Skeletal muscle tissue (tissue), 4 donors: ENCODE measurements around the gene UBE2E1. TPM values are rescaled to one million over a fixed set of nuclear protein-coding genes. Genes with fewer than 3 reads are reported as not detected.
A peak's percentile ranks its signal among the peaks of the same experiment; 100 is the strongest.
"Not testable (repeated sequence)": the region's sequence is repeated elsewhere in the genome, so short reads cannot be mapped to it uniquely, and the experiment has no call there.

ENCODE experiments used
- H3K27ac ChIP-seq: one replicate; pipeline ENCODE4 v1.7.0; 2013; ENCODE audit warnings: mild to moderate bottlenecking, low read depth, low read length, inconsistent platforms
- H3K27me3 ChIP-seq, 3 donors: one replicate each; pipeline ENCODE4 v1.7.0; 2013; ENCODE audit warnings: low read length in 3 of 3; ENCODE audit not compliant: control insufficient read depth in 3 of 3, insufficient read depth in 3 of 3
- H3K36me3 ChIP-seq, 3 donors: one replicate each; pipeline ENCODE4 v1.7.0; 2013; ENCODE audit warnings: low read length in 3 of 3; ENCODE audit not compliant: control insufficient read depth in 3 of 3, insufficient read depth in 3 of 3
- H3K4me1 ChIP-seq, 3 donors: one replicate each; pipeline ENCODE4 v1.7.0; 2013; ENCODE audit warnings: low read length in 3 of 3, mild to moderate bottlenecking in 3 of 3; ENCODE audit not compliant: control insufficient read depth in 3 of 3, insufficient read depth in 3 of 3
- H3K4me3 ChIP-seq, 3 donors: one replicate each; pipeline ENCODE4 v1.7.0; 2013; ENCODE audit warnings: low read length in 3 of 3
- H3K9ac ChIP-seq, 3 donors: one replicate each; pipeline ENCODE4 v1.7.0; 2013; ENCODE audit warnings: low read length in 3 of 3, mild to moderate bottlenecking in 3 of 3, moderate library complexity in 2 of 3, low read depth in 1 of 3
- H3K9me3 ChIP-seq, 3 donors: one replicate each; pipeline ENCODE4 v1.7.0; 2013; ENCODE audit warnings: low read length in 3 of 3; ENCODE audit not compliant: control insufficient read depth in 3 of 3
- total RNA-seq: library from RNA; depleted of rRNA; stranded (reverse); fragments of >200 nt; gene quantifications from one replicate; pipeline ENCODE4 v1.2.3, GENCODE V29; 2014
- donor health status: Osteomylitis.

UBE2E1 gene
- total RNA-seq, 1 donor from 2014 or later: 83.0 TPM

GRCh38 chr3:23917679-23918303 is 112.0 kb downstream of the UBE2E1 start:
- Histone ChIP-seq H3K9ac (peak overlapping the region; percentile 95 to 98 (median 96)), H3K4me3 (peak overlapping the region; percentile 93 to 96 (median 95)), H3K36me3 (peaks cover 17 to 23% (median 19%) of the 10 kb centered on the region in 3 donors), H3K4me1 (peaks cover 18 to 29% (median 22%) of the 10 kb centered on the region in 3 donors), H3K27ac (peak overlapping the region; percentile 90)
- not testable (repeated sequence) for H3K27me3 ChIP-seq, H3K9me3 ChIP-seq

- Histone ChIP-seq H3K9ac (peak overlapping the region; percentile 95 to 98 (median 96)), H3K4me1 (peaks cover 18 to 29% (median 22%) of the 10 kb centered on the region in 3 donors), H3K4me3 (peak overlapping the region; percentile 93 to 96 (median 95)), H3K36me3 (peaks cover 17 to 23% (median 19%) of the 10 kb centered on the region in 3 donors), H3K27ac (peak overlapping the region; percentile 90)
- H3K27me3 ChIP-seq, H3K9me3 ChIP-seq: not testable (repeated sequence)
These were observed 112.6 kb downstream of the UBE2E1 start for GRCh38 chr3:23918331-23918730.

- H3K36me3 ChIP-seq: peaks cover 17 to 23% (median 19%) of the 10 kb centered on the region in 3 donors
- H3K4me3 ChIP-seq: no peak overlapping the region
- H3K4me1 ChIP-seq: peaks cover 18 to 29% (median 22%) of the 10 kb centered on the region in 3 donors
These were observed 113.9 kb downstream of the UBE2E1 start for GRCh38 chr3:23919628-23920027.

GRCh38 chr3:23920151-23920655 is 114.4 kb downstream of the UBE2E1 start:
- no peaks in the 10 kb centered on the region for H3K9me3 ChIP-seq
- H3K27ac ChIP-seq: no peak overlapping the region
- H3K36me3 ChIP-seq: peaks cover 17 to 23% (median 19%) of the 10 kb centered on the region in 3 donors
- H3K4me1 ChIP-seq: peaks cover 16 to 24% (median 22%) of the 10 kb centered on the region in 3 donors
- no peak overlapping the region for H3K4me3 ChIP-seq
- H3K9ac ChIP-seq: no peak overlapping the region
- H3K27me3 ChIP-seq: no peaks in the 10 kb centered on the region

More at GRCh38 chr3:23919628-23920027, 113.9 kb downstream of the UBE2E1 start:
- H3K27me3 ChIP-seq: no peaks in the 10 kb centered on the region
- H3K9me3 ChIP-seq: no peaks in the 10 kb centered on the region
- H3K9ac ChIP-seq: no peak overlapping the region
- no peak overlapping the region for H3K27ac ChIP-seq

GRCh38 chr3:23921052-23921511 is 115.3 kb downstream of the UBE2E1 start:
- H3K27ac ChIP-seq: no peak overlapping the region
- H3K9ac ChIP-seq: no peak overlapping the region
- no peak overlapping the region for H3K4me3 ChIP-seq
- peaks cover 12 to 17% (median 15%) of the 10 kb centered on the region in 3 donors for H3K4me1 ChIP-seq
- no peaks in the 10 kb centered on the region for H3K27me3 ChIP-seq
- H3K9me3 ChIP-seq: no peaks in the 10 kb centered on the region
- peaks cover 17 to 23% (median 19%) of the 10 kb centered on the region in 3 donors for H3K36me3 ChIP-seq

GRCh38 chr3:23923786-23924185 is 118.0 kb downstream of the UBE2E1 start:
- H3K4me3 ChIP-seq: no peak overlapping the region
- no peaks in the 10 kb centered on the region for H3K9me3 ChIP-seq
- H3K27me3 ChIP-seq: no peaks in the 10 kb centered on the region
- H3K36me3 ChIP-seq: peaks cover 10 to 13% (median 13%) of the 10 kb centered on the region in 3 donors
- H3K9ac ChIP-seq: no peak overlapping the region
- H3K27ac ChIP-seq: no peak overlapping the region
- H3K4me1 ChIP-seq: peaks cover 0 to 2% (median under 1%) of the 10 kb centered on the region in 3 donors

- no peaks in the 10 kb centered on the region for H3K4me1 ChIP-seq
- no peak overlapping the region for H3K4me3 ChIP-seq
- no peak overlapping the region for H3K9ac ChIP-seq
- H3K9me3 ChIP-seq: no peaks in the 10 kb centered on the region
- no peak overlapping the region for H3K27ac ChIP-seq
- no peaks in the 10 kb centered on the region for H3K27me3 ChIP-seq
- no peaks in the 10 kb centered on the region for H3K36me3 ChIP-seq
These were observed 120.5 kb downstream of the UBE2E1 start for GRCh38 chr3:23926246-23926645.

- no peak overlapping the region for H3K4me3 ChIP-seq
- no peaks in the 10 kb centered on the region for H3K27me3 ChIP-seq
- H3K9me3 ChIP-seq: no peaks in the 10 kb centered on the region
- H3K9ac ChIP-seq: no peak overlapping the region
- no peak overlapping the region for H3K27ac ChIP-seq
- no peaks in the 10 kb centered on the region for H3K36me3 ChIP-seq
- no peaks in the 10 kb centered on the region for H3K4me1 ChIP-seq
These were observed 121.0 kb downstream of the UBE2E1 start for GRCh38 chr3:23926736-23927135.

GRCh38 chr3:23928524-23928923 is 122.8 kb downstream of the UBE2E1 start:
- Histone ChIP-seq H3K9me3 (no peaks in the 10 kb centered on the region), H3K27ac (no peak overlapping the region), H3K4me1 (no peaks in the 10 kb centered on the region), H3K9ac (no peak overlapping the region), H3K27me3 (no peaks in the 10 kb centered on the region), H3K36me3 (no peaks in the 10 kb centered on the region), H3K4me3 (no peak overlapping the region)

GRCh38 chr3:23931597-23931996 is 125.8 kb downstream of the UBE2E1 start:
- Histone ChIP-seq H3K9ac (no peak overlapping the region), H3K36me3 (no peaks in the 10 kb centered on the region), H3K9me3 (no peaks in the 10 kb centered on the region), H3K4me1 (no peaks in the 10 kb centered on the region), H3K27ac (no peak overlapping the region), H3K4me3 (no peak overlapping the region), H3K27me3 (no peaks in the 10 kb centered on the region)
